ENCODE results near the gene PNMT. TPM values are rescaled to one million over a fixed set of nuclear protein-coding genes. Genes with fewer than 3 reads are reported as not detected.
"Not testable (repeated sequence)": the region's sequence is repeated elsewhere in the genome, so short reads cannot be mapped to it uniquely, and the experiment has no call there.

PNMT gene
- total RNA-seq, 2 experiments from 2014 or later, result not detected

- not testable (repeated sequence) for H3K4me1 Mint-ChIP-seq, H3K27ac Mint-ChIP-seq, H3K36me3 Mint-ChIP-seq, H3K9me3 Mint-ChIP-seq, DNase-seq, H3K27me3 Mint-ChIP-seq, H3K4me3 Mint-ChIP-seq
These were observed 42.8 kb downstream of the PNMT start for GRCh38 chr17:39711071-39711470.

GRCh38 chr17:39711851-39712250, 43.6 kb downstream of the PNMT start:
- no peaks in the 10 kb centered on the region for H3K9me3 Mint-ChIP-seq
- H3K27ac Mint-ChIP-seq, result no peak overlapping the region
- no peaks in the 10 kb centered on the region for H3K36me3 Mint-ChIP-seq
- peaks cover 6% of the 10 kb centered on the region for H3K4me1 Mint-ChIP-seq
- H3K27me3 Mint-ChIP-seq, result no peaks in the 10 kb centered on the region
- no peak for DNase-seq
- no peak overlapping the region for H3K4me3 Mint-ChIP-seq

GRCh38 chr17:39714234-39714633, 46.0 kb downstream of the PNMT start:
- Mint-ChIP-seq H3K27ac (no peak overlapping the region), H3K36me3 (no peaks in the 10 kb centered on the region), H3K9me3 (no peaks in the 10 kb centered on the region), H3K27me3 (no peaks in the 10 kb centered on the region), H3K4me3 (no peak overlapping the region), H3K4me1 (no peaks in the 10 kb centered on the region)
- no peak for DNase-seq

- Mint-ChIP-seq H3K27ac (no peak overlapping the region), H3K9me3 (no peaks in the 10 kb centered on the region)
- no peak for DNase-seq
These were observed 47.3 kb downstream of the PNMT start for GRCh38 chr17:39715375-39716072.

GRCh38 chr17:39716073-39716818, 48.0 kb downstream of the PNMT start:
- Mint-ChIP-seq H3K9me3 (no peaks in the 10 kb centered on the region), H3K27me3 (no peaks in the 10 kb centered on the region), H3K4me3 (no peak overlapping the region), H3K4me1 (peaks cover 2% of the 10 kb centered on the region), H3K27ac (no peak overlapping the region), H3K36me3 (no peaks in the 10 kb centered on the region)
- no peak for DNase-seq

More at GRCh38 chr17:39715375-39716072, 47.3 kb downstream of the PNMT start:
- H3K36me3 Mint-ChIP-seq, result no peaks in the 10 kb centered on the region
- H3K27me3 Mint-ChIP-seq, result no peaks in the 10 kb centered on the region
- no peak overlapping the region for H3K4me3 Mint-ChIP-seq
- H3K4me1 Mint-ChIP-seq, result peaks cover 2% of the 10 kb centered on the region

GRCh38 chr17:39716879-39717536, 48.8 kb downstream of the PNMT start:
- Mint-ChIP-seq H3K4me3 (no peak overlapping the region), H3K4me1 (peaks cover 2% of the 10 kb centered on the region), H3K36me3 (no peaks in the 10 kb centered on the region), H3K27ac (no peak overlapping the region), H3K9me3 (no peaks in the 10 kb centered on the region), H3K27me3 (no peaks in the 10 kb centered on the region)
- DNase-seq, result no peak

- Mint-ChIP-seq H3K36me3 (no peaks in the 10 kb centered on the region), H3K9me3 (no peaks in the 10 kb centered on the region)
These were observed 49.4 kb downstream of the PNMT start for GRCh38 chr17:39717660-39718059.

GRCh38 chr17:39719563-39720355, 51.5 kb downstream of the PNMT start:
- H3K4me3 Mint-ChIP-seq, result no peak overlapping the region
- no peaks in the 10 kb centered on the region for H3K9me3 Mint-ChIP-seq
- H3K36me3 Mint-ChIP-seq, result no peaks in the 10 kb centered on the region
- H3K4me1 Mint-ChIP-seq, result peaks cover 5% of the 10 kb centered on the region
- DNase-seq, result no peak
- H3K27ac Mint-ChIP-seq, result no peak overlapping the region
- no peaks in the 10 kb centered on the region for H3K27me3 Mint-ChIP-seq

More at GRCh38 chr17:39717660-39718059, 49.4 kb downstream of the PNMT start:
- no peak for DNase-seq
- Mint-ChIP-seq H3K27me3 (no peaks in the 10 kb centered on the region), H3K4me3 (no peak overlapping the region), H3K4me1 (peaks cover 2% of the 10 kb centered on the region), H3K27ac (no peak overlapping the region)

Other genes with a start within 250 kb of the PNMT start
- gene MED1, start 217.2 kb upstream of the PNMT start, total RNA-seq, result 10 to 100 TPM; 78.4 to 83.1 TPM
- 10 to 100 TPM; 78.8 to 82.1 TPM for gene CDK12, start 207.0 kb upstream of the PNMT start, total RNA-seq
- not detected for gene NEUROD2, start 60.5 kb upstream of the PNMT start, total RNA-seq
- gene PPP1R1B, start 41.5 kb upstream of the PNMT start, total RNA-seq, result not detected
- 10 to 100 TPM; 47.9 to 53.2 TPM for gene STARD3, start 31.3 kb upstream of the PNMT start, total RNA-seq
- gene TCAP, start 3.1 kb upstream of the PNMT start, total RNA-seq, result under 1 TPM; 0.78 to 0.89 TPM
- 1 to 10 TPM; 7.8 to 8.9 TPM for gene PGAP3, start 19.6 kb downstream of the PNMT start, total RNA-seq
- gene ERBB2, start 31.6 kb downstream of the PNMT start, total RNA-seq, result 1 to 10 TPM; 3.8 to 4.3 TPM
- gene MIEN1, start 62.1 kb downstream of the PNMT start, total RNA-seq, result 10 to 100 TPM; 30.7 to 33.3 TPM
- gene GRB7, start 69.5 kb downstream of the PNMT start, total RNA-seq, result under 1 TPM; 0.60 to 0.84 TPM
- 10 to 100 TPM; 43.9 to 44.6 TPM for gene IKZF3, start 195.9 kb downstream of the PNMT start, total RNA-seq
- gene ZPBP2, start 199.7 kb downstream of the PNMT start, total RNA-seq, result not detected

Data from activated naive CD8-positive, alpha-beta T cell treated with anti-CD3 and anti-CD28 coated beads for 36 hours (primary cell).